Smooth muscle cell of the brain vasculature (primary cell): ENCODE measurements around the gene ZNF154.
A peak's percentile ranks its signal among the peaks of the same experiment; 100 is the strongest.

Experiments used
- DNase-seq: peaks from one replicate; pipeline ENCODE4 v3.0.0-alpha.2; 2012; ENCODE audit warnings: low read depth, low spot score

The ZNF154 gene

DNA sequence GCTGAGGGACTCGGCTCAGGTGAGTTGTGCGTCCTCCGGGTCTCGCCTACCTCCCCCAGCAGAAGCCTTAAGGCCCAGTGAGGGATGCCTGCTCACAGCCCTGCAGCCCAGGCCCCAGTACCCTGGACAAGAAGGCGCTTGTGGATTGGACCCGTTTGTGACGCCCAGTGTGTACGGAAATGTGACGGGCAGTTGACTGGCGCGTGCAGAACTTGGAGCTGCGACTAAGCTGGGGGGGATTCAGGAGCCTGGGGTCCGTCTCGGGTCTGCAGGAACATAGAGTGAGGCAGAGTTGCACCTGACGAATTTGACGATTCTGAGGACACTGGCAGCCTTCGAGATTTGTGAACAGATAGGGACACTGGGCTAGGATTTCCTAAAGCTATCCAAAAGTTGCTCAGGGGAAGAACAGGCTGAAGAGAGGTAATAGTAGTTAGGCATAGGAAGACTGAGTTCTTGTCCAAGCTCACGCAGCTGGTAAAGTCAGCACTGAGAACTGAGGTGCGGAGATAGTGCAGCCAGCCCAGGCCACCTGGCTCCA, 26.7 kb downstream of the ZNF154 start:
- DNase-seq: no peak

DNA sequence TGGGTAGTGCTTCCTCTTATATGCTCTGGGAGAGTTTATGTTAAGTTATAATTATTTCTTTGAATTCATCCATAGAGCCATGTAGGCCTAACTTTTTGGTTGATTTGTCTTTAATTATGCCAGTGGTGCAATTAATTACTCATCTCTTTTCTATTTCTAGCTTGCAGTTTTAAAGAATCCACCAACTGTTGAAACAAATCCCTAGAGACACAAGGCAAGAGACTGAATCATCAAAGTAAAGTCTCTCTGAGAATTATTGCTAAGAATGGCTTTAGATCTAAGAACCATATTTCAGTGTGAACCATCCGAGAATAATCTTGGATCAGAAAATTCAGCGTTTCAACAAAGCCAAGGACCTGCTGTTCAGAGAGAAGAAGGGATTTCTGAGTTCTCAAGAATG, 33.1 kb downstream of the ZNF154 start:
- no peak for DNase-seq

DNA sequence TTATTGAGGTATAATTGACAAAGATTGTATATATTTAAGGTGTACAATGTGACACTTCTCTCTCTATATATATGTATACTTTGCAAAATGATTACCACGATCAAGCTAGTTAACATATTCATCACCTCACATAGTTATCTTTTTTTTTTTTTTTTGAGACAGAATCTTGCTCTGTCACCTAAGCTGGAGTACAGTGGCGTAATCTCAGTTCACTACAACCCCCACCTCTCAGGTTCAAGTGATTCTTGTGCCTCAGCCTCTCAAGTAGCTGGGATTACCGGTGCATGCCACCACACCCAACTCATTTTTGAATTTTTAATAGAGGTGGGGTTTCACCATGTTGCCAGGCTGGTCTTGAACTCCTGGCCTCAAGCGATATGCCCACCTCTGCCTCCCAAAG, 36.5 kb downstream of the ZNF154 start:
- DNase-seq: no peak

DNA sequence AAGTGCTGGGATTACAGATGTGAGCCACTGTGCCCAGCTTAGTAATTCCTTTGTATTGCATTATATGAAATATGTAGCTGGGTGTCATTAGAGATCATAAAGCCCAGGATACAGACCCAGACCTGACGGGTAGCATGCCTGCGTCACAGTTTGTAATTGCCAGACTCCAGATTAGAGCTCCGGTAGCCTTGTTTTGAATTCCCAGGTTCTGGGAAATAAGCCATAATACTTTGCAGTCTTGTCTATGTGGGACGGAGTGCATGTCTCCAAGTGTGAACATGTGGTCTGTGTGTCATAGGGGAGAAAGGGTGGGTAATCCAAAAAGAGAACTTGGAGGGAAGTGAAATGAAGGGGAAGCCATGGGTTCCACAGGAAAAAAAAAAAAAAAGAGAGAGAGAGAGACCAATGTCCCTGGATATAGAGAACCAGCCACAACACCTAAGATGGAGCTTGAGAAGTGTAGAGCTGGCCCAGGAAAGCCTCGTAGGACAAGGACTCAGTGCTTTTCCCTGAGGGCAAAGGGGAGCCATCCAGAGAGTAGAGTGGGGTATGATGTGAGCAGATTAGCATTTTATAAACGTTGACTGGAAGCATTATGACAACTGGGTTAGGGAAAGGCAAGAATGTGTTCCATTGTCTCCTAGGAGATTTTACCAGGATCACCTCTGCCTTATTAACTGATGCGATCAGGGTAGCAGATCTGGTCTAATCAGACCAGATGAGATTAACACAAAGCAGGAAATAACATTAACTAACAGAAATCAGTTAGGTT, 37.7 kb downstream of the ZNF154 start:
- DNase-seq: no peak

DNA sequence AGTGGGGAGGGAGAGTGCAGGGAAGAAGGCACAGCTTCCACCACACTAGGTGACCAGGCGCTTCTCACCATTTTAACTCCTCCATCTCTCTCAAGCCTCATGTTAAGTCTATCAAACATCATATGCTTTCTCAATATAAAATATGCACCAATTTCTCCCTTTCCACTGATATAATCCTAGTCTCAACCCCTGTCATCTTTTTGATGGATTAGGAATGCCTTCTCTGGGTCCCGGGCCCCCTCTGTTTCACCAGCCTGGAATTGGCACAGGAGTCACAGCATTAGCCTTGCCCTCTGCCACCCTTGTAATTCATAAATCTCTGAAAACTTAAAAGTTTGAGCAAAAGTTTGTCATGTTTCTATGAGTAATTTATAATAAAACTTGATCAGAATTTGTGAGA, 40.4 kb downstream of the ZNF154 start, which contains the start of gene ZSCAN4:
ZSCAN4 (plus strand) TSS at position 301 of the 400 bp plus-strand sequence. CDS start 7,211 bp downstream, outside the sequence.
- DNase-seq: no peak

DNA sequence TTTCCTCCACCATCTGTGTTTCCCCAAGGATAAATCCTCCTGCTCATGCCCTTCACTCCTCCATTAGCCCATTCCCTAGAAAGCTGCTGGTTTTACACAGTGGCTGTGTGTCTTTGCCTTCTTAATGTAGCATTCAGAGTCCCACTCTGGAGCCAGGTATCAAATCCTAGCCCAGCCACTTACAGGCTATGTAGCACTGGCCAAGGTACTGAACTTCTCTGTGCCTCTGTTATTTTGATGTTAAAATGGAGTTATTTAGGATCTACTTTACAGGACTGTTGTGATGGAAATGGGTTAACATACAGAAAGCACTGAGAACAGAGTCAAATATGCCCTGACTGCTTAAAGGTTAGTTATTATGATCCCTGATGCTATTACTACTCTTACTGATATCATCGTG, 41.8 kb downstream of the ZNF154 start:
- DNase-seq: no peak

DNA sequence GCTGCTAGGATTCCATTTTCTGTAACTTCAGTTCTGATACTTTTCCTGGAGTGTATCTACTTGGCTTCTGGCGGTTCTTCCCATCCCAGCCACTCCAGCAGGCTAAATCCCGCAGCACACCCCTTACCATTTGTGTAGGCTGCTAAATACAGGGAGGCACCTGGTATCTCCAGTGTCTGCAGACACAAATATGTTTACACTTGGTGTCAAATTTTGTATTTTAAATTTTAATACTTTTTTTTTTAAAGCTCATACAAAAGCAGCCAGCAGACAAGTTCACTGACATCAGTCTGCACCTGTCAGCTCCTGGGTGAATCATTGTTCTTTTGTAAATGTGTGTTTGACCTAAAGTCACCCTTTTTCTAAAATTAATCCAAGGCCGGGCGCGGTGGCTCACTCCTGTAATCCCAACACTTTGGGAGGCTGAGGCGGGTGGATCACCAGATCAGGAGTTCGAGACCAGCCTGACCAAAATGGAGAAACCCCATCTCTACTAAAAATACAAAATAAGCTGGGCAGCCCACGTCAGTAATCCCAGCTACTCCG, 43.7 kb downstream of the ZNF154 start:
- no peak for DNase-seq

DNA sequence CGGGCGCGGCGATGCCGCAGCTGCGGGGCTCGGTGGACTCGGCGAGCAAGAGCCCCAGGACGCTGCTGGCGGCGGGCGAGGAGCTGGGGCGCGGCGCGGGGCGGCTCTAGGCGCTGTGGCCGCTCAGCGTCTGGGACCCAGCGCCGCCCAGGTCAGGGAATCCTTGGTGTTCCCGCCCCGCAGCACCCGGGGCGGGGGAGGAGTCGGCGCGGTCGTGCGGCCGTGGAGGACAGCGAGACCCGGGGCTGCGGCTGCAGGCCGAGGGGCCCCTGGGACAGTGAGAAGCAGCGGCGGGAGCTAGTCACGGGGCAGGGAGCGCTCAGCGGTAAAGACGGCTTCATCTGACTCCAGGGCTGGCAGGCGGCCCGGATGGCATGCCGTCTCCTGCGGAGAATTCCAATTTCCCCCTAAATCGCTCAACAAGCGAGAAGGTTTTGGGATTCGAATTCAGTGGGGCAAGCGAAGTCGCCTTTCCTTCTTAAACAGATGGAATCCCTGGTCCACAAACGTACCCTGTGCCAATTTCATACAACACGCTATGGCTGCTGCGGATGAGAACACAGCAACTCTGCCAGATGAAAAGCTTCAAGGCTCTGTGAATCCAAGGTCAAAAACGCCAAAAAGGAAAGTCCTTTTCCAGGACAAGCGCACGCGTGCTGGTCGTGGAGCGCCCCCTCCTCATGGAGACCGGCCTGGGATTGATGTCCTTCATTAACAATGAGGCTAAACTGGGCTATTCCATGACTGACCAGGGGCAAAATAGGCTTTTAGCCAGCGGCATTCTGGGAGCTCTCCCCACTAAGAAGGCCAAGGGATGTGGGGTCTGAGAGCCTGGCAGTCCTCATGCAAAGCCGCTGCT, 44.5 kb downstream of the ZNF154 start:
- peak; percentile 13 for DNase-seq

DNA sequence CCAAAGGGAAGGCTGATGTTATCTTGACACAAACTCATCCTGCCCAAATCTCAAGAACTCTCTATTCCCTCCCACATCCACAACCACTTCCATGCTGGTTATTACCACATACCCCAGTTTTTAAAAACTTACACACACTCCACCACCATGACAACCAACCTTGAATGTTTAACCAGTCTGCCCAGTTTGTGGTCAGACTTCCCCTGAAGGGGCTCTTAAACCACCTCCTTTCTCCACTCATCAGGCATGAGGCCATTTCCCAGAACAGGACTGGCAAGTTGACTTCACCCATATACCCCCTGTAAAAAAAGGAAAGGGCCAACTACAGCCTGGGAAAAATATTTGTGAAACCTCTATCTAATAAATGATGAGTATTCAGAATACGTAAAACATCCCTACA, 52.7 kb downstream of the ZNF154 start:
- DNase-seq: no peak

DNA sequence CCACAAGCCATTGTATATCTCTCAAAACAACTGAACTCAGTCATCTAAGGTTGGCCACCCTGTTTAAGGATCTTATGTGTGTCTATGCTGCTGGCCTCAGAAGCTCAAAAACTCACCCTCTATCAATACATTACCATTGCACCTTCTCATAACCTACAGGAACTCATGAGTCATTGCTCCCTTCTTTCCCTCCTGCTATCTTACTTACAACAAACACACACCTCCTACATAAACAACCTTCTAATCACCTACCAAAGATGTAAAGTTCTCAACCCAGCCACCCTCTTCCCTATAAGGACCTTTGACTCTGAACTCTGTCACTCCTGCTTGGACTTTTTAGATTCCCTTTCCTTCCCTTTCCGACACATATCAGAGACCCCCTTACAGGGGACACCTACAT, 53.6 kb downstream of the ZNF154 start:
- DNase-seq: no peak

DNA sequence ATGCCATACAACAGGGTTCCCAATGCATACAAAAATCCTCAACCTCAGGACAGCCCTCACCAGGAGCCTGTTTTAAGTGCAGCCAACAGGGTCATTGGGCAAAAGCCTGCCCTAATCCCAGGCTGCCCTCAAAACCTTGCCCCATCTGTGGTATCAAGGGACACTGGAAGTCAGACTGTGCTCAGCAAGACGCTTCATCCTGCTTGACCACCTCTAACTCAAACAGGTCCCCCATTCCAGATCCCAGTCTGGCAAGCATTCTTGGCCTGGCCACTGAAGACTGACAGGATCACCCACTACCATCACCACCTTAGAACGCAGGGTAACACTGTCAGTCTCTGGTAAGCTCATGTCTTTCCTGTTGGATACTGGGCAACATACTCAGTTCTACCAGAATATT, 55.3 kb downstream of the ZNF154 start:
- DNase-seq: no peak

DNA sequence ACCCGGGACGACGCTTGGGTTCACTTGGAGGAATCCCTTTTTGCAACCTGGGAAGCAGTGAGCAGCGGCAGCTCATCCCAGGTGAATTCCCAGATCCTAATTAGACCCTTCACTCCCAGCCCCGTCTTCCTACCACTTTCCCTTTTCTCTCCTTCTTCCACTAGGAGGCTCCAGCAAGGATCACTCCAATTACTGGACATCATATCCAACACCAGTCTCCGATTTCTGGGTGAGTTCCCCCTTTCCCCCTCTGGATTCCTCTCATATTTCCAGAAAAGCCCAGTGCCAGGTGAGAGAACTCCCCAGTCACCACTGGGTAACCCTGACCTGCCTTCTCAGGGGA, 57.4 kb downstream of the ZNF154 start:
- no peak for DNase-seq

DNA sequence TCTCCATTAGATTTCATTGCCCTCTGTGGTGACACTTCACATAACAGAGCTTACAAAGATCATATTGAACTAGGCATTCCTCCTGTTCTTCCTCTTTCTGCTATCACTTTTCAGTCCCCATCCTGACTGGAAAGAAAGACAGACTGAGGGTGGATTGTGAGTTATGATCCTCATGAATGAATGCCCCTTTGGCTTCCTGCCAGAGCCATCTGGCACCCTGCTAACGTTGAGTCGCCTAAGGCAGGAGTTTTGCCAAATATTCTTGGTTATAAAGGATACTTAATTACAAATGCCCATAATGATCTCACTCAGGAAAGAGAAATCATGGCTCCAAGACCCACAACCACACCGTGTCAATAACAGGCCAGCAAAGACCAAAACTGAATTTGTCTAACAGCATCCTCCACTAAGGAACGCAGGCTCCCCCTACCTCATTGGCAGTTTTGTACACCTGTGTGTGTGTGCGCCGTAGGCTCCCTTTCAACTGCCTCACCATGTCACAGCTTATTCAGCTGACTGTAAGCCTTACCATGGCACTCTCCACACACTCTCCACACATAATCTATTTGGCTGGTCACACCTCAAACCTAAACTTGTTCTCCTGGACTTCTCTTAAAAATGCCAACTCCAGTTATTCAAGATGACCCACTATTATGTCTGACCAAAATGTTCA, 60.5 kb downstream of the ZNF154 start:
- DNase-seq: no peak
